ENCODE results near the gene TPK1. TPM values are rescaled to one million over a fixed set of nuclear protein-coding genes. Genes with fewer than 3 reads are reported as not detected.

The TPK1 gene
- total RNA-seq, 1 donor from 2014 or later = 14.5 TPM

DNA sequence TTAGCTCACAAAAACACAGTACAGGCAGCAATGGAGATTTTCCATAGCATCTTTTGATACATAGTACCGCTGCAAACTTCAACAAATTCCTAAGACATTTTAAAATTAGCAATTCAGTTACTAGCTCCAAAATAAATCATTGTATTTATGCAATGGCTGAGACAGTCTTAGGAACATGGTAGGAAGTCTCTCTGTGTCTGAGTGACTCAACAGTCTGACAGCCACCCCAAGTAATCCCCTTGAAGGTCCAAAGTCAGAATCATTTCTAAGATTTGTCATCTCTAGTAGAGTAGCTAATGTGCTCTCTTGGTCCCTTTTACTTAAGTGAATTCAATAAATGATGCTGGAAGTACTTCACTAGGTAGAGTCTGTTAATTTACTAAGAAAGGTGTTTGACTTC is 338.6 kb downstream of the TPK1 start:
- H3K4me3 Mint-ChIP-seq = no peak overlapping the region
- no peaks in the 10 kb centered on the region for H3K27me3 ChIP-seq
- no peaks in the 10 kb centered on the region for H3K36me3 ChIP-seq
- no peaks in the 10 kb centered on the region for H3K36me3 Mint-ChIP-seq
- no peak overlapping the region for H3K4me2 ChIP-seq
- H3K27me3 Mint-ChIP-seq (ENCODE audit: insufficient read depth, low read depth) = peaks cover 3% of the 10 kb centered on the region
- no peaks in the 10 kb centered on the region for H3K9me3 ChIP-seq (ENCODE audit: low read depth)
- H3K4me3 ChIP-seq = no peak overlapping the region
- H3K27ac ChIP-seq = no peak overlapping the region
- no peak for DNase-seq (ENCODE audit: low spot score)
- TF ChIP-seq EZH2 (IDR thresholded peaks at IDR 0.05) = no peak
- TF ChIP-seq EZH2phosphoT487 (IDR thresholded peaks at IDR 0.05) = no peak
- TF ChIP-seq, protein P1, sequence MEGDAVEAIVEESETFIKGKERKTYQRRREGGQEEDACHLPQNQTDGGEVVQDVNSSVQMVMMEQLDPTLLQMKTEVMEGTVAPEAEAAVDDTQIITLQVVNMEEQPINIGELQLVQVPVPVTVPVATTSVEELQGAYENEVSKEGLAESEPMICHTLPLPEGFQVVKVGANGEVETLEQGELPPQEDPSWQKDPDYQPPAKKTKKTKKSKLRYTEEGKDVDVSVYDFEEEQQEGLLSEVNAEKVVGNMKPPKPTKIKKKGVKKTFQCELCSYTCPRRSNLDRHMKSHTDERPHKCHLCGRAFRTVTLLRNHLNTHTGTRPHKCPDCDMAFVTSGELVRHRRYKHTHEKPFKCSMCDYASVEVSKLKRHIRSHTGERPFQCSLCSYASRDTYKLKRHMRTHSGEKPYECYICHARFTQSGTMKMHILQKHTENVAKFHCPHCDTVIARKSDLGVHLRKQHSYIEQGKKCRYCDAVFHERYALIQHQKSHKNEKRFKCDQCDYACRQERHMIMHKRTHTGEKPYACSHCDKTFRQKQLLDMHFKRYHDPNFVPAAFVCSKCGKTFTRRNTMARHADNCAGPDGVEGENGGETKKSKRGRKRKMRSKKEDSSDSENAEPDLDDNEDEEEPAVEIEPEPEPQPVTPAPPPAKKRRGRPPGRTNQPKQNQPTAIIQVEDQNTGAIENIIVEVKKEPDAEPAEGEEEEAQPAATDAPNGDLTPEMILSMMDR (IDR thresholded peaks at IDR 0.05) = no peak
- no peak overlapping the region for H3K9ac ChIP-seq
- H3K4me1 Mint-ChIP-seq = peaks cover 3% of the 10 kb centered on the region
- H3K27ac Mint-ChIP-seq = no peak overlapping the region
- no peaks in the 10 kb centered on the region for H3K79me2 ChIP-seq (ENCODE audit: low read depth)
- H2AFZ ChIP-seq (replicated peaks) = no peak overlapping the region
- no peaks in the 10 kb centered on the region for H3K4me1 ChIP-seq
- no peaks in the 10 kb centered on the region for H3F3A ChIP-seq (ENCODE audit: low read depth)
- no peaks in the 10 kb centered on the region for H4K20me1 ChIP-seq (ENCODE audit: low read depth)
- no peaks in the 10 kb centered on the region for H3K9me3 Mint-ChIP-seq

DNA sequence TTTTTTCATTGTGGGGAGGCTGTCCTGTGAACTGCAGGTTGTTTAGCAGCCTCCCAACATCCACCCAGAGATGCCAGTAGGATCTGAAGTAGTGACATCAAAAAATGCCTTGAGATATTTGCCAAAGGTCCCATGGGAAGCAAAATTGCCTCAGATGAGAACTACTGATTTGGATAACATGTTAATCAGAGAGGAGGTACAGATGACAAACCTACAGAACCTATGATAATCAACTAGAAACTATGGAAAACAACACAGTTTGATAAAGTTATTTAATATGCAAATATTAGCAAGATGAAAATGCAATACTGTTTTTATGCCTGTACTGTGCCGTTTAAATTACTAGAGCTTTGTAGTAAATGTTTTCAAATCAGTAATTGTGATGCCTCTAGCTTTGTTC is 341.5 kb downstream of the TPK1 start:
- no peaks in the 10 kb centered on the region for H3K4me1 Mint-ChIP-seq
- H3K27ac Mint-ChIP-seq = no peak overlapping the region
- H2AFZ ChIP-seq (replicated peaks) = no peak overlapping the region
- no peak overlapping the region for H3K27ac ChIP-seq
- no peaks in the 10 kb centered on the region for H3K36me3 ChIP-seq
- no peak overlapping the region for H3K9ac ChIP-seq
- H3K4me1 ChIP-seq = peaks cover 14% of the 10 kb centered on the region
- no peak overlapping the region for H3K4me3 Mint-ChIP-seq
- TF ChIP-seq, protein P1 (IDR thresholded peaks at IDR 0.05) = no peak
- no peak for TF ChIP-seq EZH2 (IDR thresholded peaks at IDR 0.05)
- TF ChIP-seq EZH2phosphoT487 (IDR thresholded peaks at IDR 0.05) = no peak
- no peak overlapping the region for H3K4me3 ChIP-seq
- no peaks in the 10 kb centered on the region for H3K9me3 ChIP-seq (ENCODE audit: low read depth)
- no peaks in the 10 kb centered on the region for H3K27me3 ChIP-seq
- H3K36me3 Mint-ChIP-seq = no peaks in the 10 kb centered on the region
- peaks cover 3% of the 10 kb centered on the region for H3K27me3 Mint-ChIP-seq (ENCODE audit: insufficient read depth, low read depth)
- H3K79me2 ChIP-seq (ENCODE audit: low read depth) = no peaks in the 10 kb centered on the region
- no peak overlapping the region for H3K4me2 ChIP-seq
- H3K9me3 Mint-ChIP-seq = no peaks in the 10 kb centered on the region
- no peak for DNase-seq (ENCODE audit: low spot score)
- no peaks in the 10 kb centered on the region for H4K20me1 ChIP-seq (ENCODE audit: low read depth)
- no peaks in the 10 kb centered on the region for H3F3A ChIP-seq (ENCODE audit: low read depth)

DNA sequence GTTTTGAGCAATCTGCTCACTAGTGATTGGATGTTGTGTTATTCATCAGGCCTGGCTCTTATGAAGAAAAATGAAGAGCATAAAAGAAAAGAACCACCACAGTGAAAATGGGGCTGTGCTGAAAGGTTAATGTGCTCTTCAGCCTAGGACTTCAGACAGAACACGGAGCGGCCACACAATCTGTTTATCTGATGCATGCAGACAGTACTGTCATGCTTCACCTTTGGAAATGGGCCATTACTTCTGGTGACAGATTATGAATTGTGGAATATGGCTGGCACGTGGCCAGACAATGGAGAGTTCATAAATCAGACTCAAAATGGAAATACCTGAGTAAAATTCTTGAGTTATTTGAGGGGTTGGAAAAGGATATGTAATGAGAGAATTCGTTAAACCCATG is 346.3 kb downstream of the TPK1 start:
- H3K9ac ChIP-seq = no peak overlapping the region
- no peak overlapping the region for H2AFZ ChIP-seq (replicated peaks)
- H3K79me2 ChIP-seq (ENCODE audit: low read depth) = no peaks in the 10 kb centered on the region
- H3F3A ChIP-seq (ENCODE audit: low read depth) = peaks cover 20% of the 10 kb centered on the region
- Mint-ChIP-seq H3K4me3 (no peak overlapping the region), H3K27ac (no peak overlapping the region), H3K27me3 (ENCODE audit: insufficient read depth, low read depth) (no peaks in the 10 kb centered on the region), H3K9me3 (no peaks in the 10 kb centered on the region), H3K36me3 (no peaks in the 10 kb centered on the region), H3K4me1 (peaks cover 11% of the 10 kb centered on the region)
- no peak for DNase-seq (ENCODE audit: low spot score)
- no peaks in the 10 kb centered on the region for H3K27me3 ChIP-seq
- H3K27ac ChIP-seq = no peak overlapping the region
- no peaks in the 10 kb centered on the region for H3K9me3 ChIP-seq (ENCODE audit: low read depth)
- H3K4me2 ChIP-seq = no peak overlapping the region
- H3K4me3 ChIP-seq = no peak overlapping the region
- peaks cover 37% of the 10 kb centered on the region for H3K4me1 ChIP-seq
- H4K20me1 ChIP-seq (ENCODE audit: low read depth) = no peaks in the 10 kb centered on the region
- TF ChIP-seq EZH2 (IDR thresholded peaks at IDR 0.05) = no peak
- no peak for TF ChIP-seq EZH2phosphoT487 (IDR thresholded peaks at IDR 0.05)
- H3K36me3 ChIP-seq = no peaks in the 10 kb centered on the region

DNA sequence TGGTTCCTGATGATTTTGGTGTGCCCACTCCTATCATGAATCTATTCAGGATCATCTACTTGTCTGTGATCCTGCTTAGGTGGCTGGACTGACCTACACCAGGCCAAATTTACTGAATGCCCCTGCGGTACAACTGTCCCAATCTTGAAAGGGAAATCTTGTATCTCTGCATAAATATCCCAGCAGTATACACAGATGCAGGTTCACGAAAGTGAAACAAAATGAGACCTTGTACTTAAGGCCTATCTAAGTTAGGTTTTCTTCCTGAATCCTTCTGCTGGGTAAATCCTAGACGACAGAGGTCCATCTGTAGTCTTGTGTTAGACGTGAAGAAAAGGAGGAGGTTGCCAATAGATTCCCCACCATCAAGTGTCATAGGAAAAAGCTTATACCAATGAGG is 346.9 kb downstream of the TPK1 start:
- Histone ChIP-seq H3K9ac (no peak overlapping the region), H3K4me1 (peaks cover 37% of the 10 kb centered on the region)
- peaks cover 11% of the 10 kb centered on the region for H3K4me1 Mint-ChIP-seq

More for the DNA sequence above, 346.9 kb downstream of the TPK1 start:
- H3K36me3 ChIP-seq = no peaks in the 10 kb centered on the region
- no peak overlapping the region for H3K27ac Mint-ChIP-seq
- no peaks in the 10 kb centered on the region for H3K27me3 Mint-ChIP-seq (ENCODE audit: insufficient read depth, low read depth)
- peaks cover 2% of the 10 kb centered on the region for H3K9me3 Mint-ChIP-seq
- H3K79me2 ChIP-seq (ENCODE audit: low read depth) = no peaks in the 10 kb centered on the region
- no peak overlapping the region for H3K4me2 ChIP-seq
- H2AFZ ChIP-seq (replicated peaks) = peak overlapping the region; percentile 8
- TF ChIP-seq EZH2 (IDR thresholded peaks at IDR 0.05) (no peak), EZH2phosphoT487 (IDR thresholded peaks at IDR 0.05) (no peak)
- TF ChIP-seq, protein P1 (IDR thresholded peaks at IDR 0.05) = no peak
- peaks cover 20% of the 10 kb centered on the region for H3F3A ChIP-seq (ENCODE audit: low read depth)
- no peaks in the 10 kb centered on the region for H4K20me1 ChIP-seq (ENCODE audit: low read depth)
- H3K9me3 ChIP-seq (ENCODE audit: low read depth) = no peaks in the 10 kb centered on the region
- no peak for DNase-seq (ENCODE audit: low spot score)
- H3K4me3 ChIP-seq = no peak overlapping the region
- H3K4me3 Mint-ChIP-seq = no peak overlapping the region
- no peaks in the 10 kb centered on the region for H3K36me3 Mint-ChIP-seq
- no peaks in the 10 kb centered on the region for H3K27me3 ChIP-seq
- no peak overlapping the region for H3K27ac ChIP-seq

Data from neural progenitor cell (in vitro differentiated cells).